ENCODE data around the gene CAMTA1.
"Not testable (repeated sequence)": the region's sequence is repeated elsewhere in the genome, so short reads cannot be mapped to it uniquely, and the experiment has no call there.

The CAMTA1 gene

GRCh38 chr1:6803357-6803756 is 18.1 kb downstream of the CAMTA1 start:
- in situ Hi-C loops (cut with MboI; ENCODE audit: low sequenced_read_pairs), result no loop called here

GRCh38 chr1:6805004-6805416 is 19.8 kb downstream of the CAMTA1 start:
- in situ Hi-C loops (cut with MboI; ENCODE audit: low sequenced_read_pairs), result no loop called here

GRCh38 chr1:6807782-6808181 is 22.5 kb downstream of the CAMTA1 start:
- in situ Hi-C loops (cut with MboI; ENCODE audit: low sequenced_read_pairs), result no loop called here

GRCh38 chr1:6809461-6809860 is 24.2 kb downstream of the CAMTA1 start:
- in situ Hi-C loops (cut with MboI; ENCODE audit: low sequenced_read_pairs), result no loop called here

GRCh38 chr1:6810146-6810734 is 25.0 kb downstream of the CAMTA1 start:
- in situ Hi-C loops (cut with MboI; ENCODE audit: low sequenced_read_pairs), result not testable (repeated sequence)

GRCh38 chr1:6811583-6811982 is 26.3 kb downstream of the CAMTA1 start:
- in situ Hi-C loops (cut with MboI; ENCODE audit: low sequenced_read_pairs), result no loop called here

GRCh38 chr1:6813165-6813564 is 27.9 kb downstream of the CAMTA1 start:
- in situ Hi-C loops (cut with MboI; ENCODE audit: low sequenced_read_pairs), result no loop called here

- in situ Hi-C loops (cut with MboI; ENCODE audit: low sequenced_read_pairs), result no loop called here
Observed at GRCh38 chr1:6815726-6816125, 30.5 kb downstream of the CAMTA1 start.

GRCh38 chr1:6819246-6820040 is 34.2 kb downstream of the CAMTA1 start:
- in situ Hi-C loops (cut with MboI; ENCODE audit: low sequenced_read_pairs), result no loop called here

- in situ Hi-C loops (cut with MboI; ENCODE audit: low sequenced_read_pairs), result no loop called here
Observed at GRCh38 chr1:6820899-6821298, 35.6 kb downstream of the CAMTA1 start.

GRCh38 chr1:6822530-6823359 is 37.5 kb downstream of the CAMTA1 start:
- in situ Hi-C loops (cut with MboI; ENCODE audit: low sequenced_read_pairs), result no loop called here

- in situ Hi-C loops (cut with MboI; ENCODE audit: low sequenced_read_pairs), result no loop called here
Observed at GRCh38 chr1:6823793-6824192, 38.5 kb downstream of the CAMTA1 start.

GRCh38 chr1:6824665-6825368 is 39.6 kb downstream of the CAMTA1 start:
- in situ Hi-C loops (cut with MboI; ENCODE audit: low sequenced_read_pairs), result no loop called here

- in situ Hi-C loops (cut with MboI; ENCODE audit: low sequenced_read_pairs), result no loop called here
Observed at GRCh38 chr1:6825828-6826227, 40.6 kb downstream of the CAMTA1 start.

GRCh38 chr1:6827079-6827478 is 41.8 kb downstream of the CAMTA1 start:
- in situ Hi-C loops (cut with MboI; ENCODE audit: low sequenced_read_pairs), result no loop called here

- in situ Hi-C loops (cut with MboI; ENCODE audit: low sequenced_read_pairs), result no loop called here
Observed at GRCh38 chr1:6827630-6828165, 42.4 kb downstream of the CAMTA1 start.

GRCh38 chr1:6831366-6831765 is 46.1 kb downstream of the CAMTA1 start:
- in situ Hi-C loops (cut with MboI; ENCODE audit: low sequenced_read_pairs), result no loop called here

- in situ Hi-C loops (cut with MboI; ENCODE audit: low sequenced_read_pairs), result not testable (repeated sequence)
Observed at GRCh38 chr1:6832006-6832405, 46.8 kb downstream of the CAMTA1 start.

- in situ Hi-C loops (cut with MboI; ENCODE audit: low sequenced_read_pairs), result no loop called here
Observed at GRCh38 chr1:6832531-6833188, 47.4 kb downstream of the CAMTA1 start.

- in situ Hi-C loops (cut with MboI; ENCODE audit: low sequenced_read_pairs), result no loop called here
Observed at GRCh38 chr1:6833804-6834203, 48.5 kb downstream of the CAMTA1 start.
